ENCODE results near the gene TGFBR3.

The TGFBR3 gene

GRCh38 chr1:91768120-91768519, 117.8 kb downstream of the TGFBR3 start:
- H2BK12ac ChIP-seq (ENCODE audit: low read length in 2 of 2): no peak overlapping the region
- no peak overlapping the region for H4K8ac ChIP-seq (ENCODE audit: low read length)
- H2AK5ac ChIP-seq (ENCODE audit: low read length, severe bottlenecking): no peak overlapping the region
- no peak overlapping the region for H4K91ac ChIP-seq (ENCODE audit: low read length)
- WGBS: 100% methylated on average over 2 of the region's 4 CpGs
- H3K4ac ChIP-seq (ENCODE audit: low read depth in 1 of 2, low read length in 2 of 2): no peak overlapping the region
- no peak overlapping the region for H3K18ac ChIP-seq (ENCODE audit: low read depth in 1 of 2, low read length in 2 of 2)
- H2BK15ac ChIP-seq (ENCODE audit: low read depth, poor library complexity, severe bottlenecking): no peak overlapping the region
- peaks cover 0 to 86% of the 10 kb centered on the region in 2 experiments for H3K36me3 ChIP-seq (ENCODE audit: control insufficient read depth in 1 of 2, insufficient read depth in 2 of 2, low read depth in 1 of 2, low read length in 2 of 2)
- no peak overlapping the region for H2BK120ac ChIP-seq (ENCODE audit: low read depth, low read length)
- DNase-seq: no peak
- H3K4me2 ChIP-seq (ENCODE audit: low read length, poor library complexity, severe bottlenecking): no peak overlapping the region
- H2BK5ac ChIP-seq (ENCODE audit: low read depth, low read length, poor library complexity, severe bottlenecking): no peak overlapping the region
- no peak overlapping the region for H3K9ac ChIP-seq (ENCODE audit: low read length)
- H3K27me3 ChIP-seq (ENCODE audit: control insufficient read depth in 1 of 2, insufficient read depth in 1 of 2, low read length in 2 of 2): no peaks in the 10 kb centered on the region
- no peak overlapping the region for H3K23ac ChIP-seq (ENCODE audit: low read length in 2 of 2)
- H3K79me1 ChIP-seq (replicated peaks; ENCODE audit: low read length, poor library complexity, severe bottlenecking): peaks cover 11% of the 10 kb centered on the region
- no peak overlapping the region for H3K4me3 ChIP-seq (ENCODE audit: insufficient read depth in 1 of 2, low read depth in 1 of 2, low read length in 2 of 2)
- no peaks in the 10 kb centered on the region for H3K9me3 ChIP-seq (ENCODE audit: control insufficient read depth, low read length)
- H3K14ac ChIP-seq (ENCODE audit: low read length in 2 of 2): no peak overlapping the region
- no peak overlapping the region for H3K27ac ChIP-seq (ENCODE audit: low read length, poor library complexity, severe bottlenecking)
- H3K4me1 ChIP-seq (ENCODE audit: control insufficient read depth, insufficient read depth, low read depth, low read length): no peaks in the 10 kb centered on the region
- no peak overlapping the region for H2AFZ ChIP-seq (ENCODE audit: low read depth, low read length)

- Histone ChIP-seq H4K8ac (ENCODE audit: low read length) (no peak overlapping the region), H3K4me3 (ENCODE audit: insufficient read depth in 1 of 2, low read depth in 1 of 2, low read length in 2 of 2) (no peak overlapping the region), H3K9me3 (ENCODE audit: control insufficient read depth, low read length) (no peaks in the 10 kb centered on the region), H3K79me1 (replicated peaks; ENCODE audit: low read length, poor library complexity, severe bottlenecking) (peaks cover 12% of the 10 kb centered on the region), H2BK15ac (ENCODE audit: low read depth, poor library complexity, severe bottlenecking) (no peak overlapping the region), H2BK12ac (ENCODE audit: low read length in 2 of 2) (no peak overlapping the region), H4K91ac (ENCODE audit: low read length) (no peak overlapping the region), H3K27ac (ENCODE audit: low read length, poor library complexity, severe bottlenecking) (no peak overlapping the region), H2AFZ (ENCODE audit: low read depth, low read length) (no peak overlapping the region), H3K4ac (ENCODE audit: low read depth in 1 of 2, low read length in 2 of 2) (no peak overlapping the region), H2AK5ac (ENCODE audit: low read length, severe bottlenecking) (no peak overlapping the region), H3K27me3 (ENCODE audit: control insufficient read depth in 1 of 2, insufficient read depth in 1 of 2, low read length in 2 of 2) (no peaks in the 10 kb centered on the region), H2BK120ac (ENCODE audit: low read depth, low read length) (no peak overlapping the region), H3K36me3 (ENCODE audit: control insufficient read depth in 1 of 2, insufficient read depth in 2 of 2, low read depth in 1 of 2, low read length in 2 of 2) (peaks cover 0 to 84% of the 10 kb centered on the region in 2 experiments), H3K4me2 (ENCODE audit: low read length, poor library complexity, severe bottlenecking) (no peak overlapping the region), H3K9ac (ENCODE audit: low read length) (no peak overlapping the region), H3K23ac (ENCODE audit: low read length in 2 of 2) (no peak overlapping the region), H2BK5ac (ENCODE audit: low read depth, low read length, poor library complexity, severe bottlenecking) (no peak overlapping the region), H3K18ac (ENCODE audit: low read depth in 1 of 2, low read length in 2 of 2) (no peak overlapping the region), H3K14ac (ENCODE audit: low read length in 2 of 2) (no peak overlapping the region), H3K4me1 (ENCODE audit: control insufficient read depth, insufficient read depth, low read depth, low read length) (no peaks in the 10 kb centered on the region)
- DNase-seq: no peak
- WGBS: 86% methylated on average over 2 of the region's 5 CpGs
Observed at GRCh38 chr1:91766883-91767282, 119.1 kb downstream of the TGFBR3 start.

GRCh38 chr1:91765880-91766443, 120.0 kb downstream of the TGFBR3 start:
- peaks cover 0 to 79% of the 10 kb centered on the region in 2 experiments for H3K36me3 ChIP-seq (ENCODE audit: control insufficient read depth in 1 of 2, insufficient read depth in 2 of 2, low read depth in 1 of 2, low read length in 2 of 2)
- no peaks in the 10 kb centered on the region for H3K27me3 ChIP-seq (ENCODE audit: control insufficient read depth in 1 of 2, insufficient read depth in 1 of 2, low read length in 2 of 2)
- H4K91ac ChIP-seq (ENCODE audit: low read length): no peak overlapping the region
- no peak overlapping the region for H3K9ac ChIP-seq (ENCODE audit: low read length)
- H4K8ac ChIP-seq (ENCODE audit: low read length): no peak overlapping the region
- WGBS: 90% methylated on average over 3 of the region's 3 CpGs
- no peak for DNase-seq
- H3K4me2 ChIP-seq (ENCODE audit: low read length, poor library complexity, severe bottlenecking): no peak overlapping the region
- H2BK5ac ChIP-seq (ENCODE audit: low read depth, low read length, poor library complexity, severe bottlenecking): no peak overlapping the region
- H2BK12ac ChIP-seq (ENCODE audit: low read length in 2 of 2): no peak overlapping the region
- H3K9me3 ChIP-seq (ENCODE audit: control insufficient read depth, low read length): no peaks in the 10 kb centered on the region
- H3K79me1 ChIP-seq (replicated peaks; ENCODE audit: low read length, poor library complexity, severe bottlenecking): peaks cover 10% of the 10 kb centered on the region
- H3K4me3 ChIP-seq (ENCODE audit: insufficient read depth in 1 of 2, low read depth in 1 of 2, low read length in 2 of 2): no peak overlapping the region
- no peak overlapping the region for H3K4ac ChIP-seq (ENCODE audit: low read depth in 1 of 2, low read length in 2 of 2)
- no peak overlapping the region for H3K18ac ChIP-seq (ENCODE audit: low read depth in 1 of 2, low read length in 2 of 2)
- no peak overlapping the region for H2AFZ ChIP-seq (ENCODE audit: low read depth, low read length)
- no peaks in the 10 kb centered on the region for H3K4me1 ChIP-seq (ENCODE audit: control insufficient read depth, insufficient read depth, low read depth, low read length)
- H2AK5ac ChIP-seq (ENCODE audit: low read length, severe bottlenecking): no peak overlapping the region
- H2BK120ac ChIP-seq (ENCODE audit: low read depth, low read length): no peak overlapping the region
- H3K23ac ChIP-seq (ENCODE audit: low read length in 2 of 2): no peak overlapping the region
- no peak overlapping the region for H3K14ac ChIP-seq (ENCODE audit: low read length in 2 of 2)
- H2BK15ac ChIP-seq (ENCODE audit: low read depth, poor library complexity, severe bottlenecking): no peak overlapping the region
- no peak overlapping the region for H3K27ac ChIP-seq (ENCODE audit: low read length, poor library complexity, severe bottlenecking)

DNA sequence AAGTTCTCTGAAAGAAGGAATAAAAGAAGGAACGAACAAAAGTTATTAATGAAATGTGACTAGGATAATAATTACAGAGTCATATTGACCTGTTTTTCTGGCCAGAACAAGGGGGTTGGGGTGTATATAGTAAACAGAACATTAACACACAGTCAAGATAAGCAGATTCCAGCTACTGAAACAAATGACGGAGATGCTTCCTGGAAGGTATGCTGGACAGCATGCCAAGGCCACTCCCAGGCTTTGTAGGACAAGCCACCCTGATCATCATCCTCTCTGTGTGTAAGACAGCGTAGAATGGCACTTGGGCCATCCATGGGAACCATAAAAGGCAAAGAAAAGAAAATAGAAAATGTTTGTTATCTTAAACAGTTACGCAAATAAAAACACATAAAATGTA, 120.7 kb downstream of the TGFBR3 start:
- no peak for DNase-seq
- no peak overlapping the region for H3K27ac ChIP-seq (ENCODE audit: low read length, poor library complexity, severe bottlenecking)
- 88% methylated on average over 2 of the region's 4 CpGs for WGBS

More for the DNA sequence above, 120.7 kb downstream of the TGFBR3 start:
- Histone ChIP-seq H3K4me2 (ENCODE audit: low read length, poor library complexity, severe bottlenecking) (no peak overlapping the region), H3K18ac (ENCODE audit: low read depth in 1 of 2, low read length in 2 of 2) (no peak overlapping the region), H3K4me1 (ENCODE audit: control insufficient read depth, insufficient read depth, low read depth, low read length) (no peaks in the 10 kb centered on the region), H3K36me3 (ENCODE audit: control insufficient read depth in 1 of 2, insufficient read depth in 2 of 2, low read depth in 1 of 2, low read length in 2 of 2) (peaks cover 0 to 79% of the 10 kb centered on the region in 2 experiments), H3K4me3 (ENCODE audit: insufficient read depth in 1 of 2, low read depth in 1 of 2, low read length in 2 of 2) (no peak overlapping the region), H4K91ac (ENCODE audit: low read length) (no peak overlapping the region), H2BK12ac (ENCODE audit: low read length in 2 of 2) (no peak overlapping the region), H3K9me3 (ENCODE audit: control insufficient read depth, low read length) (no peaks in the 10 kb centered on the region), H3K9ac (ENCODE audit: low read length) (no peak overlapping the region), H2AK5ac (ENCODE audit: low read length, severe bottlenecking) (no peak overlapping the region), H3K23ac (ENCODE audit: low read length in 2 of 2) (no peak overlapping the region), H2AFZ (ENCODE audit: low read depth, low read length) (no peak overlapping the region), H3K4ac (ENCODE audit: low read depth in 1 of 2, low read length in 2 of 2) (no peak overlapping the region), H2BK5ac (ENCODE audit: low read depth, low read length, poor library complexity, severe bottlenecking) (no peak overlapping the region), H3K79me1 (replicated peaks; ENCODE audit: low read length, poor library complexity, severe bottlenecking) (peaks cover 10% of the 10 kb centered on the region), H2BK15ac (ENCODE audit: low read depth, poor library complexity, severe bottlenecking) (no peak overlapping the region), H2BK120ac (ENCODE audit: low read depth, low read length) (no peak overlapping the region), H3K27me3 (ENCODE audit: control insufficient read depth in 1 of 2, insufficient read depth in 1 of 2, low read length in 2 of 2) (no peaks in the 10 kb centered on the region), H4K8ac (ENCODE audit: low read length) (no peak overlapping the region), H3K14ac (ENCODE audit: low read length in 2 of 2) (no peak overlapping the region)

All from mesenchymal stem cell (in vitro differentiated cells and primary cell).